NCI-H345 treated with DMSO at 0.1 percent for 48 hours (cell line): ENCODE data around the gene MRM1.

Experiments
- DNase-seq: peaks from one replicate; lab custom pipeline; 2025; ENCODE audit not compliant: unreplicated experiment; lab: John Stamatoyannopoulos, UW

The MRM1 gene, protein sequence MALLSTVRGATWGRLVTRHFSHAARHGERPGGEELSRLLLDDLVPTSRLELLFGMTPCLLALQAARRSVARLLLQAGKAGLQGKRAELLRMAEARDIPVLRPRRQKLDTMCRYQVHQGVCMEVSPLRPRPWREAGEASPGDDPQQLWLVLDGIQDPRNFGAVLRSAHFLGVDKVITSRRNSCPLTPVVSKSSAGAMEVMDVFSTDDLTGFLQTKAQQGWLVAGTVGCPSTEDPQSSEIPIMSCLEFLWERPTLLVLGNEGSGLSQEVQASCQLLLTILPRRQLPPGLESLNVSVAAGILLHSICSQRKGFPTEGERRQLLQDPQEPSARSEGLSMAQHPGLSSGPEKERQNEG

DNA sequence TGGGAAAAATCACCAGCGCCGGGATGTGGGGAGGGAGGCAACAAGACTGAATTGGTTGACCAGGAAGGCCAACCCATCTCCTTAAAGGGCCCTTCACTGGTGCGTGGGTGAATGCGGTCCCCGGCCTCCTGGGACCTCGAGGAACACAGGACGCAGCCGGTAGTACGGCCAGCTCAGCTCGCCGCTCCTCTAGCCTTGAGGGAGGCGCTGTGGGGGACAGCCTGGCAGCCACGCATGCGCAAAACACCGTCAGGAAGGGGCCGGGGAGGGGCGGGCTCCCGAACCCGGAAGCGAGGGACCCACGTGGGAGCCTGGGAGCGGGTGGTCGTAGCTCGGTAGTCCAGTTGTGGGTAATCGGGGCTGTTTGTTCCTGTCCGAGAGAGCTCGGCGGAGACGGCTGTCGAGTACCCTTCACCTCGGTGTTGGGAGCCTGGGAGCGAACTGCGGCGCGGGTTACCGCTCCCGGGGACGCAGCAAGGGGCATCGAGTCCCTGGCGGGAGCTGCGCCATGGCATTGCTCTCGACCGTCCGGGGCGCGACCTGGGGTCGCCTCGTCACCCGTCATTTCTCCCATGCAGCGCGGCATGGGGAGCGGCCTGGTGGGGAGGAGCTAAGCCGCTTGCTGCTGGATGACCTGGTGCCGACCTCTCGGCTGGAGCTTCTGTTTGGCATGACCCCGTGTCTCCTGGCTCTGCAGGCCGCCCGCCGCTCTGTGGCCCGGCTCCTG is at the start of gene MRM1:
TSS of gene MRM1 (plus strand) at position 281 of the 727 bp plus-strand sequence. CDS start at position 509, 228 bp downstream.
- DNase-seq, result peak; percentile 70

DNA sequence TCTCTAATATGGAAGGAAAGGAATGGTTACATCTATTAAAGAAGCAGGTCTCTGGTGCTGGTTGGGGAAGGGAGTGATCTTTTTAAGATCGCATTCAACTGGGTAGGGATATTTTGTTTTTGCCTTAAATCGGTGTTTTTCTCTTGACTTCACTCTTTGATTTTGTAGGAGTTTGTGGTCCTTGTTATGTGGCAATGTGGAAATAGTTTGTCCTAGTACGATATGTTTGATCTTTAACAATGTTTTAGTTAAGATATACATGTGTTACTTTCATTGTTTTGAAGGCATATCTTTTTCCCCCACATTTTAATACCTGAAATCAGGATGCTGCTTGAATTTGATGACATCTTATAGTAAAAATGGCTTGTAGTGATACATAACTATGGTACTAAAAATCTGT is 47.9 kb upstream of the MRM1 start:
- DNase-seq, result no peak

GRCh38 chr17:36566081-36566480 is 35.3 kb upstream of the MRM1 start:
- no peak for DNase-seq

DNA sequence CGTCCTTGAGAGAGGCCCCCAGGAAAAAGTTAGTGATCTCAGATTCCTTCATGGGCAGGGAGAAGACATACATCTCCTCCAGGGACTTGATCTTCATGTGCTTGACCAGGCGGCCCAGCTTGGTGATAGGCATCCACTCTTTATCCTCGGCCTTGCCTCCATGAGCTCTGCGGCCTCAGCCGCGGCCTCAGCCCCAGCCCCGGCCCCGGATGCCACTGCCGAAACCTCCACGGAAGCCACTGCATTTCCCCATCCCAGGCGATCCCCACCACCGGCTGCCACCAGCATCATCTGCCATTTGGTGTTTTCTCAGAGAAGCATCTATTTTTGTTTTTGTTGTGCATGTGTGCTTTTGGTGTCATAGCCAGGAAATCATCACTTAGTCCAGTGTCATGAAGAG is 26.4 kb upstream of the MRM1 start:
- no peak for DNase-seq

DNA sequence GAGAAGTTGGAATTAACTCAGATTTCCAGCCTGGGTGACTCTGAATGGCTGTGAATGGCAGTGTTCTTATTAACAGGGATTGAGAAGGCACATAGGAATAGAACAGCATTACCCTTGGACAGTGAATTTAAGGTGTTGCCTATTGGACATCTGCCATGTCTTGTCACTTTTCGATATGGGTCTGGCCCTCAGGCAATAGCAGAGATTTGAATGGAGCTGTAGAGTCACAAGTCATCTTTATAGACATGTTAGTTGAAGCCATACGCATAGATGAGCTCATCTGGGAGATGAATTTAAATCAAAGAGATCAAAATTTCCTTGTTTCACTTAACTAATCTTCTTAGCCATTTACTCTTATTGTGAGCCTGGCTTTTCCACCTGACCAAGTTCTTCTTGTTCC is 24.6 kb upstream of the MRM1 start:
- no peak for DNase-seq

DNA sequence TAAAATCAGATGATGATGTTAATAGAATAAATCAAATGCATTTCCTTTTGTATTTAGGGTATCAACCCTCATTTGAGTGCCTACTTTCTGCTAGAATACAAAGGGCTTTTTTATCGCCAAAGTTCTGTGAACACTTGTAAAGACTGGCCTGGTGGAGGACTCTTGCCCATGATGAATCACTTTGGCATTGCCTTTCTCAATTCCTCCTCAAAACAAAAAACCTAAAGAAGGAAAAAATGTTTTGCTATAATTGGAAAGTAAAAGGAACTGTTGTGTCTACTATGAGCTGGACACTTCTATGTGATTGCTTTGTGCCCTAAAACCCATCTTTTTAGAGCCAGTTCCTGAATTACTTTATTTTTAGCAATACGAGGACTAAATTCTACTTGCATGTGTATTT is 22.7 kb upstream of the MRM1 start:
- no peak for DNase-seq

- no peak for DNase-seq
Observed at GRCh38 chr17:36583787-36584186, 17.6 kb upstream of the MRM1 start.

- no peak for DNase-seq
Observed at GRCh38 chr17:36586138-36586537, 15.2 kb upstream of the MRM1 start.

GRCh38 chr17:36590082-36590481 is 11.3 kb upstream of the MRM1 start:
- DNase-seq, result no peak

DNA sequence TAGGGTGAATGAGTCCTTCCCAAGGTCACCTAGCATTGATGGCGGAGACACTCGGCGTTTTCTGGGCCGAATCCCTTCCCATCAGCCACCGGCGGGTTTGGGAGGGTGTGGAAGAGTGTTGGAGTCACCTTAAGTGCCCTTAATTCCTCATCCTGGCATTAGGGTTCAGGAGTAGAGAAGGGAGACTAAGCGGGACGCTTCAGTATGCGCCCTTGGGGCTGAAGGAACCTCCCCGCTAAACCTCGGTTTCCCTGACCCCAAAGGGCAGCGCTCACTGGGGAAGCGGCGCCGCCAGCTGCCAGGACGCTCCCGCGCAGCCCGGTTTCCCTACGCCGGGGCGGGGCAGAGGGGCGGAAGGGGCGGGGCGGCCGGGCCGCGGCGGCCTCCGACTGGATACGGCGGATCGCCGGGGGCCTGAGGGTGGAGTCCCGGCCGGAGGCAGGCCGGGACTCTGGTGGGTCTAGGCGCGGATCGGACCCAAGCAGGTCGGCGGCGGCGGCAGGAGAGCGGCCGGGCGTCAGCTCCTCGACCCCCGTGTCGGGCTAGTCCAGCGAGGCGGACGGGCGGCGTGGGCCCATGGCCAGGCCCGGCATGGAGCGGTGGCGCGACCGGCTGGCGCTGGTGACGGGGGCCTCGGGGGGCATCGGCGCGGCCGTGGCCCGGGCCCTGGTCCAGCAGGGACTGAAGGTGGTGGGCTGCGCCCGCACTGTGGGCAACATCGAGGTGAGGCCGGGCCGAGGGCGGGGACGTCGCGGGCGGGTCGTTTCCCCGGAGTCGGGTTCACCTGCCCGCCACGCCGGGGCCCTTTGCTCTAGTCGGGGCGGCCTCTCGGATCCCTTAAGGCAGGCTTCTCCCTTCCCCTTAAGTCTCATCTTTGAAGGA is 9.7 kb upstream of the MRM1 start, which contains the start of gene DHRS11:
TSS of gene DHRS11 (plus strand) at position 446 of the 882 bp plus-strand sequence. CDS start at position 577, 131 bp downstream.
- DNase-seq, result peak; percentile 63

DNA sequence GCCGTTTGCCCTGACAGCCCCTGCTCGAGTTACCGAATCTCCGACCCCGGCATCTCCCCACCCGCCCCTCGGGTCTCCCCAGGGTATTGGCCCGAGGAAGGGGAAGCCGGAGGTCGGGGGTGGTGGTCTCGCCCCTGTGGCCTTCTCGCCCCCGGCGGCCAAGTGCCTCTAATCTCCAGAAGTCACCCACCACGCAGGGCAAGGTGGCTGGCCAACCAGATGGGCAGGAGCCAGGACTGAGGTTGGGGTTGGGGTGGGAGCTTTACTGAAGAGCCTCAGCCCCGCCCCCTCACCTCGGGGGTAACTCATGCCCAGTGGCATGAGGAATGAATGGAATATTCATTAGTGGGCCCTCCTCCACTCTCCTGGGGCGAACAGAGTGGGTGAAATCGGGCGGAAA is 9.1 kb upstream of the MRM1 start:
- no peak for DNase-seq

- no peak for DNase-seq
Observed at GRCh38 chr17:36592716-36593321, 8.6 kb upstream of the MRM1 start.

GRCh38 chr17:36593656-36594316 is 7.6 kb upstream of the MRM1 start:
- DNase-seq, result no peak

GRCh38 chr17:36594626-36595401 is 6.6 kb upstream of the MRM1 start:
- DNase-seq, result no peak

GRCh38 chr17:36597226-36597625 is 4.2 kb upstream of the MRM1 start:
- DNase-seq, result no peak

- DNase-seq, result no peak
Observed at GRCh38 chr17:36597866-36598777, 3.3 kb upstream of the MRM1 start.

GRCh38 chr17:36598951-36599401 is 2.4 kb upstream of the MRM1 start:
- no peak for DNase-seq

DNA sequence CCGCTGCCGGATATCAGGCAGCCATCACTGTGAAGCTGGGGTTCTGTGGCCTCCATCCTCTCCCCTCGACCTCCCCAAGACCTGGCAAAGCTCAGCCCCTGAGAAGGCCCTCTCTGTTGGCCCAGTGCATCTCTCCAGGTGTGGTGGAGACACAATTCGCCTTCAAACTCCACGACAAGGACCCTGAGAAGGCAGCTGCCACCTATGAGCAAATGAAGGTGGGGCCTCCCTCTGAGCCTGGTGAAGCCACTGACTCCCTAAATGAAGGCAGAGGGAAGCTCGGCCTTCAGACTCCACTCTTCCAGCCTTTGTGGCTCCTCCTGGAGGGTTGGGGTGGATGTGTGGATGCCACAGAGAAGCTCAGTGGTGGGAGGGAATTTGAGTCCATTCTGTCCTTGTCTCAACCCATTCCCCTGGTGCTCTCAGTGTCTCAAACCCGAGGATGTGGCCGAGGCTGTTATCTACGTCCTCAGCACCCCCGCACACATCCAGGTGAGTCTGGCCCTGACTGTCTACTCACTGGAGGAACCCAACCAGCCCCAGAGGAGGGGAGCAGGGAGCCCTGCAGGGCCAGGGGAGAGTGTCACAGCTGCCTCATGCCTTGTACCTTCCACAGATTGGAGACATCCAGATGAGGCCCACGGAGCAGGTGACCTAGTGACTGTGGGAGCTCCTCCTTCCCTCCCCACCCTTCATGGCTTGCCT is 1.7 kb upstream of the MRM1 start:
- no peak for DNase-seq
